Testis (tissue), 2 donors: Measurements from ENCODE around the gene C4orf50.

Source experiments
- CTCF ChIP-seq, 3 experiments: fragments of 450-650 bp in 2 of 3; fragments of 200-600 bp in 1 of 3; sonication (generic) in 1 of 3; IDR thresholded peaks; one replicate each; pipeline ENCODE4 v1.5.1; 2016 to 2019; ENCODE audit warnings: antibody characterized with exemption in 3 of 3, mild to moderate bottlenecking in 2 of 3, moderate library complexity in 1 of 3
- POLR2A ChIP-seq: fragments of 450-650 bp; IDR thresholded peaks from one replicate; pipeline ENCODE4 v1.6.1; 2017; ENCODE audit warnings: antibody characterized with exemption, mild to moderate bottlenecking, moderate library complexity

DNA sequence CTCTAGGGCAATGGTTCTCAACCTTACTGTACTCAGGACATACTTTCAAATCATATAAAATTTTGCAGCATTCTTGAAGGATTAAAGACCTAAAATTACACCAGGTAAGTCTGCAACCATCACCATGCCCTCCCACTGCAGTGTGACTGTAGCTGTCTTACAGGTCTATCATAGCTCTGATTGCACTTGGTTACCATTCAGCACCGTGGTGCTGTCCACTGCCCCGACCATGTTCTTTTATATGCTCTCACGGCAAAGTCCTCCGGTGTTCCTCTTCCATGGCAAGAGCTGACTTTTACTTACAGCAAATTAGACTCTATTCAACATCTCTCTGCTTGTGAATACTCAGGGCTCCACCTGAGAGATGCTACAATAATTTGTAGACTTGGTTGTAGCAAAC, 136.9 kb downstream of the C4orf50 start:
- TF ChIP-seq CTCF (IDR thresholded peaks at IDR 0.05): no peak
- no peak for TF ChIP-seq POLR2A
